ENCODE data around the gene EPB41L1.
A peak's percentile ranks its signal among the peaks of the same experiment; 100 is the strongest.

EPB41L1 gene

GRCh38 chr20:36199345-36200257 is 45.1 kb downstream of the EPB41L1 start:
- TF ChIP-seq, protein P1, sequence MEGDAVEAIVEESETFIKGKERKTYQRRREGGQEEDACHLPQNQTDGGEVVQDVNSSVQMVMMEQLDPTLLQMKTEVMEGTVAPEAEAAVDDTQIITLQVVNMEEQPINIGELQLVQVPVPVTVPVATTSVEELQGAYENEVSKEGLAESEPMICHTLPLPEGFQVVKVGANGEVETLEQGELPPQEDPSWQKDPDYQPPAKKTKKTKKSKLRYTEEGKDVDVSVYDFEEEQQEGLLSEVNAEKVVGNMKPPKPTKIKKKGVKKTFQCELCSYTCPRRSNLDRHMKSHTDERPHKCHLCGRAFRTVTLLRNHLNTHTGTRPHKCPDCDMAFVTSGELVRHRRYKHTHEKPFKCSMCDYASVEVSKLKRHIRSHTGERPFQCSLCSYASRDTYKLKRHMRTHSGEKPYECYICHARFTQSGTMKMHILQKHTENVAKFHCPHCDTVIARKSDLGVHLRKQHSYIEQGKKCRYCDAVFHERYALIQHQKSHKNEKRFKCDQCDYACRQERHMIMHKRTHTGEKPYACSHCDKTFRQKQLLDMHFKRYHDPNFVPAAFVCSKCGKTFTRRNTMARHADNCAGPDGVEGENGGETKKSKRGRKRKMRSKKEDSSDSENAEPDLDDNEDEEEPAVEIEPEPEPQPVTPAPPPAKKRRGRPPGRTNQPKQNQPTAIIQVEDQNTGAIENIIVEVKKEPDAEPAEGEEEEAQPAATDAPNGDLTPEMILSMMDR (IDR thresholded peaks at IDR 0.05; ENCODE audit: low read depth, low read length) = peak; percentile 92
- H3K9me3 ChIP-seq (ENCODE audit: severe bottlenecking) = no peaks in the 10 kb centered on the region
- DNase-seq = peak; percentile 91

DNA sequence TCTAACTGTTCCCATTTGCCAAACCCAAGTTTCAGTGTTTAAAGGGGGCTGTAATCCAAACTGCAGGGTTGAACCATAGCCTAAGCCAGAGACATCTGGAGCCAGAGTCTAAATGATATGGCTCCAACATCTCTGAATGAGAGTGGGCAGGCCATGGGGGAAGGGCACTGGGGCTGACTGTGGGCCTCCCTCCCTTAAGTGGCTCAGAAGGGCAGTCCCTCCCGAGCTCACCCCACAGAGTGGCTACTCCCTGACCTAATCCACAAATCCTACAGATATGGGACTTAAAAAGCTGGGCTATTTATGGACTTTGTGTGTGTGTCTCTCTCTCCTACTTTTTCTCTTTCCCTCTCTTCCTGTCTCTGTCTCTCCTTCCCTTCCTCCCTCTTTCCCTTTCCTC is 45.9 kb downstream of the EPB41L1 start:
- H3K9me3 ChIP-seq (ENCODE audit: severe bottlenecking) = no peaks in the 10 kb centered on the region
- H3K36me3 ChIP-seq = no peaks in the 10 kb centered on the region
- H3K27ac ChIP-seq = peak overlapping the region; percentile 61
- H3K27me3 ChIP-seq (ENCODE audit: insufficient read depth, low read depth, severe bottlenecking) = no peaks in the 10 kb centered on the region
- TF ChIP-seq, protein P1 (IDR thresholded peaks at IDR 0.05; ENCODE audit: low read depth, low read length) = no peak
- H3K4me3 ChIP-seq (ENCODE audit: low read depth, low read length) = no peak overlapping the region
- peak; percentile 66 for DNase-seq

More at GRCh38 chr20:36199345-36200257, 45.1 kb downstream of the EPB41L1 start:
- no peaks in the 10 kb centered on the region for H3K27me3 ChIP-seq (ENCODE audit: insufficient read depth, low read depth, severe bottlenecking)
- peaks cover 2% of the 10 kb centered on the region; the same call in 1 of the 2 replicates for H3K36me3 ChIP-seq
- H3K4me3 ChIP-seq (ENCODE audit: low read depth, low read length) = no peak overlapping the region
- peak overlapping the region; percentile 49 for H3K27ac ChIP-seq

DNA sequence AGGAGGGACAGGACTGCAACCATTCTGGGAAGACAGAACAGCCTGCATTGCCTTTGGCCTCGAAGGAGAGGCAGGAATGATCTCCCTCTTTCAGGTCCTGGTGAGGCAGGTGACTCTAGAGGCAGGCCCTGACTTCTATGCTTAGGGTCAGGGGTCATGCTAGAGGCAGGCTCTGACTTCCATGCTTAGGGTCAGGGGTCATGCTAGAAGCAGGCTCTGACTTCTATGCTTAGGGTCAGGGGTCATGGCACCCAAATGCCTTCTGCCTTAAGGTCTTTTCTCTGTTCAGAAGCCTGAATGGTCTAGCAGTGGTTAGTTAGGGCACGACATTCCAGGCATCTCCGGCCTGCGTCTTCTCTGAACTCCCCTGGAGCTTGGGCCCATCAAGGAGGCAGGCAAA is 46.7 kb downstream of the EPB41L1 start:
- Histone ChIP-seq H3K9me3 (ENCODE audit: severe bottlenecking) (no peaks in the 10 kb centered on the region), H3K27me3 (ENCODE audit: insufficient read depth, low read depth, severe bottlenecking) (no peaks in the 10 kb centered on the region), H3K4me3 (ENCODE audit: low read depth, low read length) (no peak overlapping the region), H3K27ac (no peak overlapping the region; the same call in 1 of the 2 replicates), H3K36me3 (no peaks in the 10 kb centered on the region)
- TF ChIP-seq, protein P1 (IDR thresholded peaks at IDR 0.05; ENCODE audit: low read depth, low read length) = no peak
- DNase-seq = no peak

GRCh38 chr20:36202891-36203338 is 48.4 kb downstream of the EPB41L1 start:
- no peaks in the 10 kb centered on the region for H3K36me3 ChIP-seq
- DNase-seq = peak; percentile 80
- TF ChIP-seq, protein P1 (IDR thresholded peaks at IDR 0.05; ENCODE audit: low read depth, low read length) = peak; percentile 99
- H3K4me3 ChIP-seq (ENCODE audit: low read depth, low read length) = no peak overlapping the region
- no peaks in the 10 kb centered on the region for H3K9me3 ChIP-seq (ENCODE audit: severe bottlenecking)
- H3K27me3 ChIP-seq (ENCODE audit: insufficient read depth, low read depth, severe bottlenecking) = no peaks in the 10 kb centered on the region
- H3K27ac ChIP-seq = no peak overlapping the region

GRCh38 chr20:36203861-36204260 is 49.3 kb downstream of the EPB41L1 start:
- TF ChIP-seq, protein P1 (IDR thresholded peaks at IDR 0.05; ENCODE audit: low read depth, low read length) = no peak
- no peak for DNase-seq
- no peak overlapping the region for H3K27ac ChIP-seq
- no peaks in the 10 kb centered on the region for H3K27me3 ChIP-seq (ENCODE audit: insufficient read depth, low read depth, severe bottlenecking)
- no peaks in the 10 kb centered on the region for H3K9me3 ChIP-seq (ENCODE audit: severe bottlenecking)
- no peak overlapping the region for H3K4me3 ChIP-seq (ENCODE audit: low read depth, low read length)
- no peaks in the 10 kb centered on the region for H3K36me3 ChIP-seq
